GM12891 (cell line): ENCODE measurements around the gene TMEM61.

Experiments used
- POLR2A ChIP-seq: IDR thresholded peaks from 2 replicates; pipeline ENCODE4 v1.6.1; 2011; ENCODE audit warnings: low read depth, low read length, control low read depth
- POLR2AphosphoS5 ChIP-seq: IDR thresholded peaks from 2 replicates; pipeline ENCODE4 v1.6.1; 2011; ENCODE audit warnings: low read depth, low read length, control low read depth

DNA sequence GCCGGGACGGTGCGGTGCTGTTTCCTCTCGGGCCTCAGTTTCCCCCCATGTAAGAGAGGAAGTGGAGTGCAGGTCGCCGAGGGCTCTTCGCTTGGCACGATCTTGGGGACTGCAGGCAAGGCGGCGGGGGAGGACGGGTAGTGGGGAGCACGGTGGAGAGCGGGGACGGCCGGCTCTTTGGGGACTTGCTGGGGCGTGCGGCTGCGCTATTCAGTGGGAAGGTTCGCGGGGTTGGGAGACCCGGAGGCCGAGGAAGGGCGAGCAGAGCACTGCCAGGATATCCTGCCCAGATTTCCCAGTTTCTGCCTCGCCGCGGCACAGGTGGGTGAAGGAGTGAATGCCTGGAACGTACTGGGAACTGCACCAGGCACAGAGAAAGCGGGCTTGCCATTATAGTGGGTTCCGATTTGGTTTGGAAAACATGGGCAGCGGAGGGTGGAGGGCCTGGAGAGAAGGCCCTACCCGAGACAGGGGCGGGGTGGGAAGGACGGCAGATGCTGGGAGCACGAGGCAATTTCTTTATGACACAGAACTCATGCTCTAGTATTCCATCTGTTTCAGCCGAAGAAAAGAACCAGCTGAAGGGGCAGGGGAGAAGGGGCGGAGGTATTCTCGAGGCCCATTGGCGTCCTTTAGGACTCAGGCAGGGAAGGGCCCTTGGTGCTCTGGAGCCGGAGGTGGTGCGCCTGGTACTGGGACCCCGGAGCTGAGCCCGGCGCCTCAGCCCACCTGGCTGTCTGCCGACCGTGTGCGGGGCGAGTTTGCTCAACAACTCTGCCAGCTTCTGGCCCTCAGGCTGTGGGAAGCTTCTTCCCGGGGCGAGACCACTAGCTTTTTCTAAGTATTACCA, 59.9 kb downstream of the TMEM61 start:
- TF ChIP-seq POLR2AphosphoS5 (no peak), POLR2A (no peak)
